Activated CD4-positive, alpha-beta T cell treated with anti-CD3 and anti-CD28 coated beads, Interleukin-10, Interleukin-2, amounts not matched to agents 100 ng/mL and 50 ng/mL, durations not matched to agents 16 hours and 8 hours (primary cell): ENCODE data around the gene LCN1.

ENCODE experiments used
- DNase-seq: peaks from one replicate; pipeline ENCODE4 v3.0.0-alpha.2; 2020

Gene LCN1

DNA sequence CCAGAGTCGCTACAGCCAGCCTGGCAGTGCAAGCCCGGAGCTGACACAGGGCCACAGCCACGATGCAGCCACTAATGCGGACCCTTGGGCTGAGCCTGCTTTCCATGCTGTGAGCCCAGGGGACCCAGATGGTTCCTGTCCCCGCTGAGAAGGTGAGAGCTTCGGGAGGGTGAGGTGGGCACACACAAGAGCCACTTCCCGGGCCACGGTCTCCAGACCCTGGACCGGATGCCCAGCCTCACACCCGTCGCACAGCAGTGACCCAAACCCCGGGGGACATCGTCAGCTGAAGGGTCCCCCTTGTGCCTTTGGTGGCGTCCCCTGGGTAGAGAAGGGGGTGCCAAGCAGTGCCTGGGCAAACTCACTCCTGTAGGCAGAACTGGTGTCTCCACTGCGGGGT, 53.7 kb downstream of the LCN1 start:
- no peak for DNase-seq
